PFSK-1 (cell line): Measurements from ENCODE around the gene TMC8.

ENCODE experiments used
- POLR2AphosphoS5 ChIP-seq: IDR thresholded peaks from 2 replicates; pipeline ENCODE4 v1.6.1; 2012; ENCODE audit warnings: low read depth, mild to moderate bottlenecking, control low read depth, low read length, moderate library complexity
- REST ChIP-seq, 2 experiments: IDR thresholded peaks; 2 replicates each; pipeline versions ENCODE4 v1.6.1 to v1.8.0; 2011 to 2012; ENCODE audit warnings: low read depth in 2 of 2, low read length in 2 of 2, control low read depth in 1 of 2, inconsistent platforms in 1 of 2, mild to moderate bottlenecking in 1 of 2, moderate library complexity in 1 of 2; ENCODE audit not compliant: insufficient read depth in 1 of 2
- TAF1 ChIP-seq: IDR thresholded peaks from 2 replicates; pipeline ENCODE4 v1.6.1; 2012; ENCODE audit warnings: low read length, control low read depth, borderline replicate concordance; ENCODE audit not compliant: insufficient read depth

- no peak for TF ChIP-seq POLR2AphosphoS5
- no peak for TF ChIP-seq TAF1
- TF ChIP-seq REST (IDR thresholded peaks at IDR 0.05; ENCODE audit: insufficient read depth in 1 of 2, low read depth in 2 of 2, low read length in 2 of 2) = no peak
These were observed 17.9 kb downstream of the TMC8 start for GRCh38 chr17:78148286-78149016.
